ENCODE data around the gene NDUFA6.
A peak's percentile ranks its signal among the peaks of the same experiment; 100 is the strongest.
"Not testable (repeated sequence)": the region's sequence is repeated elsewhere in the genome, so short reads cannot be mapped to it uniquely, and the experiment has no call there.

The NDUFA6 gene

DNA sequence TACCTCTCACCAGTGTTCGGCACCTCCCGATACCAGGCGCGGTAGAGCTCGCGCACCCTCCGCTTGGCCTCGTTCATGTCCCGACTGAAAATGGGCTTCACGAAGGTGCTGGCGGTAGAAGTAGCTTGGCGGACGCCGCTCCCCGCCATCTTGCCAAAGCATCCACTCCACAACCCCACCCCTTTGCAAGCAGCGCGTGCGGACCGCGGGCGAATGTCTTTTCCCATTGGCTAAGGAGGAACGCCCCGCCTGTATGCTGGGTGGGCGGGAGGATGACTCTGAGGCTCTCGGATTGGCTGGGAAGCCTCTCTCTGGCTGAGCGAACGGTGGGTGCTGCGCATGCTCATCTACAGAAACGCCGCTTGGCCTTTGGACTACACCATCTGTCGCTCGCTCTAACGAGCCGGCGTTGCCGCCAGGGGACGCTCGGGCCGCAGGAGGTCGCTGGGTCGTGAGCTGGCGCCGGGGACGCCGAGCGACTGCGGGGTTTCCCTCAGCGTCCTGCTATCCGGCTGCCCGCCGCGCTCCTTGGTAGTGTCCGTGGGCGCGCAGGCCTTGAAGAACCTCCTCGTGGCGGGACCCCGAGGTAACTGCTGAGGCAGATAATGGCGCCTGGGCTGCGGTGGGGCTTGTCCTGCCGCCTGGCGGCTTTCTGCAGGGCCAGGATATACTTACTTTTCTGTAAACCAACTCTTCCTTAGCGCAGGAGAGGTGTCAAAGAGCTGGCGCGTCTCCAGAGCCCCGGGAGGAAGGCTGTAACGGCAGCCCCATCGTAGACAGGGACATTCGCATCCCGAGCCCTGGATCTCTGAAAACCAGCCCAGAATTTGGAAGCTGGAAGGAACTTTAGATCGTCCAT, at the start of gene NDUFA6:
TSS of gene NDUFA6 (minus strand) at position 177 of the 859 bp plus-strand sequence. CDS start at position 149, 28 bp downstream.
- peak; percentile 98 for DNase-seq

DNA sequence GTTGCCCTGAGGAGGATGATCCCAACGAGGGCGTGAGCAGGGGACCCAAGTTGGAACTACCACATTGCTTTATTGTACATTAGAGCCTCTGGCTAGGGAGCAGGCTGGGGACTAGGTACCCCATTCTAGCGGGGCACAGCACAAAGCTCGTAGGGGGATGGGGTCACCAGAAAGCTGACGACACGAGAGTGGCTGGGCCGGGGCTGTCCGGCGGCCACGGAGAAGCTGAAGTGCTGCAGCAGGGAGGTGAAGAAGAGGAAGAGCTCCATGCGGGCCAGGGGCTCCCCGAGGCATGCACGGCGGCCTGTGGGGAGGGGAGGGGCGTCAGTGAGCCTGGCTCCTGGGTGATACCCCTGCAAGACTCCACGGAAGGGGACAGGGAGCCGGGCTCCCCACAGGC, 49.6 kb upstream of the NDUFA6 start:
- DNase-seq: not testable (repeated sequence)

DNA sequence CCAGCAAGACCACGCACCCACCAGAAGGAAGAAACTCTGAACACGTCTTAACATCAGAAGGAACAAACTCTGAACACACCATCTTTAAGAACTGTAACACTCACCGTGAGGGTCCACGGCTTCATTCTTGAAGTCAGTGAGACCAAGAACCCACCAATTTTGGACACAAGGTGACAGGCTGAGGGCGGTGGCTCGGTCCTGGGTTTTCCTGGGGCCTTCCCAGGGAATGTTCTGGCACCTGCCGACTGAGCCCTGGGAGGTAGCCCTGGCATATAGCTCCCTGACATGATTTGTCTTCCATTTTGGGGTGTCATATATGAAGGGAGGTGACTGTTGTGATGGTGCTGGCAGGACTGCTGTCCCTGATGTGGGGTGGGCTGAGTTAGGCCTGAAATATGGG, 48.9 kb upstream of the NDUFA6 start:
- not testable (repeated sequence) for DNase-seq

DNA sequence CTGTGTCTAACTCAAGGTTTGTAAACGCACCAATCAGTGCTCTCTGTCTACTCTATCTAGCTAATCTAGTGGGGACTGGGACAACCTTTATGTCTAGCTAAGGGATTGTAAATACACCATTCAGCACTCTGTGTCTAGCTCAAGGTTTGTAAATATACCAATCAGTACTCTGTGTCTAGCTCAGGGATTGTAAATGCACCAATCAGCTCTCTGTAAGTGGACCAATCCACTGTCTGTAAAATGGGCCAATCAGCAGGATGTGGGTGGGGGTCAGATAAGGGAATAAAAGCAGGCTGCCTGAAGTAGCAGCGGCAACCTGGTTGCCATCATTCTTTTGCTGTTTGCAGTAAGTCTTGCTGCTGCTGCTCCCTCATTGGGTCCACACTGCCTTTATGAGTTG, 48.4 kb upstream of the NDUFA6 start:
- no peak for DNase-seq

DNA sequence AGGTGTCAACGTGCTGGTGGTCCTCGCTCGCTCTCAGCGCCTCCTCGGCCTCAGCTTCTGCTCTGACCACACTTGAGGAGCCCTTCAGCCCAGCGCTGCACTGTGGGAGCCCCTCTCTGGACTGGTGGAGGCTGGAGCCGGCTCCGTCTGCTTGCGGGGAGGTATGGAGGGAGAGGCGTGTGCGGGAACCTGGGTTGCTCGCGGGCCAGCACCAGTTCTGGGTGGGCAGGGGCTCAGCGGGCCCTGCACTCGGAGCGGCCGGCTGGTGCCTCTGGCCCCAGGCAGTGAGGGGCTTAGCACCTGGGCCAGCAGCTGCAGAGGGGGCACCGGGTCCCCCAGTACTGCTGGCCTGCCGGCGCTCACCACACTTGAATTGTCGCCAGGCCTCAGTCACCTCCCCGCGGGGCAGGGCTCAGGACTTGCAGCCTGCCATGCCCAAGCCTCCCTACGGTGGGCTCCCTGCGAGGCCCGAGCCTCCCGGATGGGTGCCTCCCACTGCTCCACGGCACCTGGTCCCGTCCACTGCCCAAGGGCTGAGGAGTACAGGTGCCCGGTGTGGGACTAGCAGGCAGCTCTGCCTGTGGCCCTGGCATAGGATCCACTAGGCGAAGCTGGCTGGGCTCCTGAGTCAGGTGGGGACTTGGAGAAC, 47.7 kb upstream of the NDUFA6 start:
- DNase-seq: no peak

DNA sequence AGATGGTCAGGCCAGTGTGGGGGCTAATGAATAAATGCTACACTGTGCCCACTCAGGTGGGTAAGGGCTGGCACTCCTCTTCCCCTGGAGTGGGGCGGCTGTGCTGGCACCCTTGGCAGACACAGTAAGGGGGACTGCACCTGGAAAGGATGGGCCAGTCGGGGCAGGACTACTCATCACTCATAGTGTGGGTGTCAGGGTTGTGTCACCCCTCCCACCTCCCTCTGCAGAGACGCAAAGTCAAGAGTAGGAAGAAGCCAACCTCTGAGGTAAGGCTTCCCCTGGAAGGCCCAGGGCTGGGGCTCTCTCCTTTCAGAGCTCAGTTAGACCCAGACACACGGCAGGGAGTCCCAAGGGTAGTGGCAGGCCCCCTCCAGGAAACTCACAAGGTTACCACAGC, 45.1 kb upstream of the NDUFA6 start:
- not testable (repeated sequence) for DNase-seq

DNA sequence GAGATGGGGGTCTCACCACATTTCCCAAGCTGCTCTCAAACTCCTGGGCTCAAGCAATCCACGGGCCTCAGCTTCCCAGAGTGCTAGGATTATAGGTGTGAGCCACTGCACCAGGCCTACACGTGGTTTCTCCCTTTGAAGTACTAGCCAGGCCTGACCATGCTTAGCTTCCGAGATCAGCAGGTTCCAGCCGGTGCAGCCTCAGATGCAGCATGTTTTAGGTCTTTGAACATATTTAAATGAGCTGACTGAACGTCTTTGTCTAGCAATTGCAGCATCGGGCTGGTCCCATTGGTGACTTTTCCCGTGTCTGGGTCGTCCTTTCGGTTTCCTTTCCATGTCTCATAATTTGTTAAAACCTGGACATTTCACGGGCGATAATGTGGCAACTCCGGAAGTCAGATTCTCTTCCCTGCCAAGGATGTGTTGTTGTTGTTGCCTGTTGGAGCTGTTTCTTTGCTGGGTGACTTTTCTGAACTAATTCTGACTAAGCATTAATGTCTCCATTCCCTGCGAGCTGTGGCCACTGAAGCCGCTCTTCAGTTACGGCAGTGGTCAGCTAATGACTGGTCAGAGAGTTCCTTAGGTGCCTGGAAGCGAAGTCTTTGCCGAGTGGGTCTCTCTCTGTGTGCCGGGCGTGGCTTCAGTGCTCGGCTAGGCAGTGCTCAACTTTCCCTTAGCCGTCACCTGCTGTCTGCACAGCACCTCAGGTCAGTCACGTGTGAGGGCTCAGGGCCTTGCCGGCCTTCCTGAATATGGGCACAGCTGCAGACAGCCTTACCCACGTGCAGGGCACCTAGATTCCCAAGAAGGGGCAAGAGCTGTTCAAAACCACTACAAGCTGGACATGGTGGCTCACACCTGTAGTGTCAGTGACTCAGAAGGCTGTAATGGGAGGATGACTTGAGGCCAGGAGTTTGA, 43.8 kb upstream of the NDUFA6 start:
- no peak for DNase-seq

DNA sequence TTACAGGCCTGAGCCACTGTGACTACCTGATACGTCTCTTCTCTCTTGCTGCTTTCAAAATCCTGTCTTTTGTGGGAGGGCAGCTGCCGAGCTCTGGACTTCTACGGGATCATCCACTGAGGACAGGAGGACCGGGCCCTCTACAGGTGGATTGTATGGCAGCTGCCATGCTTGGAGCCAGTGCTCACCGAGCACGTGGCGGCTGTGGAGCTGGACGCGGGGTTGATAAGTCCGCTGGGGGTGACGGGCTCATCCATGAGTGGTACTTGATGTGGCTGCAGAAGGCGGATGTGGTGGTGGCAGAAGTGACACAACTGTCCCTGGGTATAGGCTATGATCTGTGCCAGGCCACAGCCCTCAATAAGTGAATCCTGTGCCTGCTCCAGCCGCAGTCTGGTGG, 41.9 kb upstream of the NDUFA6 start:
- no peak for DNase-seq

DNA sequence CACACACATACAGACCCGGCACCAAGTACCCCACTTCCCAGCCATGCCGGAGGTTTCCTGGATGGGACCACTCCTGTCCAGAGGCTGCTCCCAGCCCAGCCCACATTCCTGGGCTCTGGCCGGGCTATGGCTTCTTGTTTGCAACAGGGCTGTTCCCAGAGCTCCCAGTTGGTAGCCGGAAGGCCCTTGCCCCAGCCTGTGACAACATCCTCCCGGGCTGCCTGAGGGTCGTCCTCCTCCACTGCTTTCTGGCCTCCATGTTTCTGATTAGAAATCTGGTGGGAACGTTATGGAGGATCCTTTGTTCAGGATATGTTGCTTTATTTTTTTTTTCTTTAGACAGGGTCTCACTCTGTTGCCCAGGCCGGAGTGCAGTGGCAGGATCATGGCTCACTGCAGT, 41.0 kb upstream of the NDUFA6 start:
- no peak for DNase-seq

DNA sequence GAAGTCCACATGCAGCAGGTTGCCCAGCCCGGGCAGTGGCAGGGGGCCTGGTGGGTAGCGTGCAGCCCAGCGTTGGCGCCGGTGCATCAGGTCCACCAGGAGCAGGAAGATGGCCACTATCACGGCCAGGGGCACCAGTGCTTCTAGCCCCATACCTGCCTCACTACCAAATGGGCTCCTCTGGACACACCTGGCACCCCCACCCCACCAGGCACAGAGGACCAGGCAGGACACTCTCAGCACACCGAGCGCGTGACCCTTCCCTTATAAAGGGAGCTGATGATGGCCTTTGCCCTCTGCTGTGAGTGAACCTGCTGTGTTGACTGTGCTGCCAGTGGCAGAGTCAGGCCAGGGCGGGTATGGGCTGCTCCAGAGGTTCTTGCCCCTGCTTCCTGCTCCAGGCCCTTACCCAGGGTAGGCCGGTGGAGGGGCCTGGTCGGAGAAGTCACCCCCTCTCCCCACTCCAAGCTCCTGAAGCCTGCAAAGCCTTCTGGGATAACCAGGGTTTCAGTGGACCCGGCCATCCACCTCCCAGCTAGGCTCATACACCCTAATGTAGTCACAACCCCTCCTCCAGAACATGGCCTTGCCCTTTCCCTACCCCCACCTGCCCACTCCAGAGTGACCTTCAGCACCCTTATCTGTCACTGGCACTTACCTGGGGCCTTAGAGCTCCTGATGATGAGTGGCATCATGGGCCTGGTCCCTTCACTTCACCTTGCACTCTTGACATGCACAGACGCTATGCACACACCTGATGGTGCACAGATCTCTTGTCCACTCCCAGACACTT, 40.3 kb upstream of the NDUFA6 start, which contains the start of gene CYP2D6:
TSS of gene CYP2D6 (minus strand) at position 172 of the 793 bp plus-strand sequence. CDS start at position 153, 19 bp downstream.
- not testable (repeated sequence) for DNase-seq

DNA sequence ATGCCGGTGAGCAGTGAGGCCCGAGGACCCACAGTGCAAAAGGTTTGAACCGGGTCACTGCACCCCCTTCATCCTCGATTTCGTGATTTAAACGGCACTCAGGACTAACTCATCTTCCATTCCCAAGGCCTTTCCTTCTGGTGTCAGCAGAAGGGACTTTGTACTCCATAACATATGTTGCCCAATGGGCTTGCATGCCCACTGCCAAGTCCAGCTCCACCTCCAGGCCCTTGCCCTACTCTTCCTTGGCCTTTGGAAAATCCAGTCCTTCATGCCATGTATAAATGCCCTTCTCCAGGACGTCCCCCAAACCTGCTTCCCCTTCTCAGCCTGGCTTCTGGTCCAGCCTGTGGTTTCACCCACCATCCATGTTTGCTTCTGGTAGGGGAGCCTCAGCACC, 39.6 kb upstream of the NDUFA6 start:
- not testable (repeated sequence) for DNase-seq

DNA sequence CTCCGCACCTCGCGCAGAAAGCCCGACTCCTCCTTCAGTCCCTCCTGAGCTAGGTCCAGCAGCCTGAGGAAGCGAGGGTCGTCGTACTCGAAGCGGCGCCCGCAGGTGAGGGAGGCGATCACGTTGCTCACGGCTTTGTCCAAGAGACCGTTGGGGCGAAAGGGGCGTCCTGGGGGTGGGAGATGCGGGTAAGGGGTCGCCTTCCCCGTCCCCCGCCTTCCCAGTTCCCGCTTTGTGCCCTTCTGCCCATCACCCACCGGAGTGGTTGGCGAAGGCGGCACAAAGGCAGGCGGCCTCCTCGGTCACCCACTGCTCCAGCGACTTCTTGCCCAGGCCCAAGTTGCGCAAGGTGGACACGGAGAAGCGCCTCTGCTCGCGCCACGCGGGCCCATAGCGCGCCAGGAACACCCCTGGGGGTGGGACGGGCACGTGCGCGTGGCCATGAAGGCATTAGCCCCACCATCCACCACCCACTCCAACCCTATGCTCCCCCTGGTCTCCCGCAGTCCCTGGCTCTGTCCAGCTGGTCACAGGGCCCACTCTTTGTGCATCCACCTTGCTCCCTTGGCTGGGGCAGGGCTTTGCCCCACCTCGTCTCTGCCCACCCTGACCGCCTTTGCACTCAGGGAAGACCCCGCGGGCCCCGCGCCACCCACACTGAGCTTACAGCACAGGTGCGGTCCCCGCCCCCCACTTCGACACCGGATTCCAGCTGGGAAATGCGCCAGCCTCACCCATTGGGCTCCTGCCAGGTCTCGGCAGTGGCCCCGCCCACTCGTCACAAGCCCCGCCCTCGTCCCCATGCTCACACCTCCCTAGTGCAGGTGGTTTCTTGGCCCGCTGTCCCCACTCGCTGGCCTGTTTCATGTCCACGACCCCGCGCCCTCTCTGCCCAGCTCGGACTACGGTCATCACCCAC, 38.5 kb upstream of the NDUFA6 start:
- DNase-seq: not testable (repeated sequence)

DNA sequence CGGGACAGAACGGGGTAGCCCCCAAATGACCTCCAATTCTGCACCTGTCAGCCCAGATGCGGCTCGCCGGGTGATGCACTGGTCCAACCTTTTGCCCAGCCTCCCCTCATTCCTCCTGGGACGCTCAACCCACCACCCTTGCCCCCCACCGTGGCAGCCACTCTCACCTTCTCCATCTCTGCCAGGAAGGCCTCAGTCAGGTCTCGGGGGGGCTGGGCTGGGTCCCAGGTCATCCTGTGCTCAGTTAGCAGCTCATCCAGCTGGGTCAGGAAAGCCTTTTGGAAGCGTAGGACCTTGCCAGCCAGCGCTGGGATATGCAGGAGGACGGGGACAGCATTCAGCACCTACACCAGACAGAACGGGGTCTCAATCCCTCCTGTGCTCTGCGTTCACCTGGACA, 37.4 kb upstream of the NDUFA6 start:
- DNase-seq: not testable (repeated sequence)

DNA sequence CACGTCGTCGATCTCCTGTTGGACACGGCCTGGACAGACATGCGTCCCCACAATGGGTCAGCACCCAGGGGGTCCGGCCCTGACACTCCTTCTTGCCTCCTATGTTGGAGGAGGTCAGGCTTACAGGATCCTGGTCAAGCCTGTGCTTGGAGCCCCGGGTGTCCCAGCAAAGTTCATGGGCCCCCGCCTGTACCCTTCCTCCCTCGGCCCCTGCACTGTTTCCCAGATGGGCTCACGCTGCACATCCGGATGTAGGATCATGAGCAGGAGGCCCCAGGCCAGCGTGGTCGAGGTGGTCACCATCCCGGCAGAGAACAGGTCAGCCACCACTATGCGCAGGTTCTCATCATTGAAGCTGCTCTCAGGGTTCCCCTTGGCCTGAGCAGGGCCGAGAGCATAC, 37.0 kb upstream of the NDUFA6 start:
- no peak for DNase-seq

DNA sequence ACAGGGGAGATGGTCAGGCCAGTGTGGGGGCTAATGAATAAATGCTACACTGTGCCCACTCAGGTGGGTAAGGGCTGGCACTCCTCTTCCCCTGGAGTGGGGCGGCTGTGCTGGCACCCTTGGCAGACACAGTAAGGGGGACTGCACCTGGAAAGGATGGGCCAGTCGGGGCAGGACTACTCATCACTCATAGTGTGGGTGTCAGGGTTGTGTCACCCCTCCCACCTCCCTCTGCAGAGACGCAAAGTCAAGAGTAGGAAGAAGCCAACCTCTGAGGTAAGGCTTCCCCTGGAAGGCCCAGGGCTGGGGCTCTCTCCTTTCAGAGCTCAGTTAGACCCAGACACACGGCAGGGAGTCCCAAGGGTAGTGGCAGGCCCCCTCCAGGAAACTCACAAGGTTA, 33.0 kb upstream of the NDUFA6 start:
- not testable (repeated sequence) for DNase-seq

DNA sequence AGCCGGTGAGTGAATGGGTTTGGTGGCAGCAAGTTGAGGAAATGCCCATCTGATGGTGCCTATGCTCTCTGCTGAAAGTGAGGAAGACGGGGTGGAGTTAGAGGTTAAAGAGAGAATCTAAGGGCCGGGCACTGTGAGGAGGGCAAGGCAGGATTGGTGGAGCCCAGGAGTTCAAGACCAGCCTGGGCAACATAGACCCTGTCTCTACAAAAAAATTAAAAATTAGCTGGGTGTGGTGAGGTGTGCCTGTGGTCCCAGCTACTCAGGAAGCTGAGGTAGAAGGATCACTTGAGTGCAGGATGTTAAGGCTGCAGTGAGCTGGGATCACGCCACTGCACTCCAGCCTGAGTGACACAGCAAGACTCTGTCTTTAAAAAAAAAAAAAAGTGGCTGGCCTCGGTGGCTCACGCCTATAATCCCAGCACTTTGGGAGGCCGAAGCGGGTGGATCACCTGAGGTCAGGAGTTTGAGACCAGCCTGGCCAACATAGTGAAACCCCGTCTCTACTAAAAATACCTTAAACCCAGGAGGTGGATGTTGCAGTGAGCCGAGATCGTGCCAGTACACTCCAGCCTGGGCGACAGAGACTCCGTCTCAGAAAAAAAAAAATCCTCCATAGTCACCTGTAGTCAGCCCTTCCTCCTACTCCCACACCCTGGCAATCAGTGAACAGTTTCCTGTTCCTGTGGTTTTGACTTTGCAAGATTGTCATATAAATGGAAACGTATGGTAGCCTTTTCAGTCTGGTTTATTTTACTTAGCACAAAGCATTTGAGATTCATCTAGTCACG, 29.9 kb upstream of the NDUFA6 start:
- DNase-seq: peak; percentile 43

DNA sequence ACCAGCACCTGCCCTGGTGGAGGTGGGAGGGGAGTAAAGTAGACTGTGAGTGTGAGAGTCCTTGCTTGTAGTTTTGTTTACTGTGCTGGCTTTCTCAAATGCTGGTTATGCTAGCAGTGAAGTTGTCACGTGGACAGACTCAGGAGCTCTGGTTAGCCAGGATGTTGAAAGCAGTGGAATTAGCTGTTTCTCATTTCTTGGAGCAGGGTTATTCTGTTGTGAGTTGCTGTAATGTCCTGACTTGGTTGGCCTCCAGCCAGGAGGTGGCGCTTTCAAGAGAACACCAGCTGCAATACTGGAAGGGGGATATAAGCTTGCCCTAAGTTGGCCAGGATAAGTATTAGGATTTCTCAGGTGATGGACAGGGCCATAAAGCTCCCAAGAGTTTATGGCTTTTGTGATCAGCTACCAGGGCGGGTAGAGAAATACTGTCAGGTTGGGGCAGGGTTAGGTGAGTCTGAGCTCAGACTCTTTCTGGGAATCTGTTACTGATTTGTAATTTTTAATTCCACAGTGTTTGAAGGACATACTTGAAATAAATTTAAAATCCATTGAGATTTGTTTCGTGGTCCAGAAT, 26.4 kb upstream of the NDUFA6 start:
- DNase-seq: no peak

DNA sequence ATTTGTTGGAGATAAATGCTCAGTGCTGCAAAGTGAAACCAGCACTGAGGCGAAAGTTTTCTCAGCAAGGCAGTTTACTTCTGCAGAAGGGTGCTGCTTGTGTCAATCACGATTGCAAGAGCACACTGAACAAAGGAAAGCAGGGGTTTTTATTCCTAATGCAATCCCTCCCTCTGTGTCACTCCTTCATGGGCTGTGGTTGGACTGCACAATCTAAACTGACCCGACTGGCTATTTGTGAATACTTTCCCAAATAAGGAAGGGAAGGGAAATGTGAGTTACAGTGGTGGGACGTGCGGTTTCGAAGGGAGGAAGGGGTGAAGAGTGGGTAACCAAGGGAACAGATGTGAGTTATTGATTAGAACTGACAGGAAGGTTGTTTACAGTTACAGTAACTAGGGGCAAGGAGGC, 24.9 kb upstream of the NDUFA6 start:
- DNase-seq: not testable (repeated sequence)

DNA sequence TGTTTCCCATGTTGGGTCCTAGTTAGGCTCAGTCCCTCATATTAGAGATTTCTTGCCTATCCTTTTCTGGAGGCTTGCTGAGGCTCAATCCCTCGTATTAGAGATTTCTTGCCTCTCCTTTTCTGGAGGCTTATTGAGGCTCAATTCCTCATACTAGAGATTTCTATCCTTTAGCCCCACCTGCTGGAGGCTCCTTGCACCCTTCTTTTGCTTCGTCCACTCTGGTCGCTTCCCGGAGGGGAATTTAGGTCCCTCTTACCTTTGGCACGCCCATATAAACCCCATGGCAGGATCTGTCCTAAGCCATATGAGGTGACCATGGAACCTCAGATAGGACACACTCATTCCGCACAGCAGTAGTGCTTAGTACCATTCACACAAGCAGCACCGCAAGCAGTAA, 24.1 kb upstream of the NDUFA6 start:
- DNase-seq: no peak

DNA sequence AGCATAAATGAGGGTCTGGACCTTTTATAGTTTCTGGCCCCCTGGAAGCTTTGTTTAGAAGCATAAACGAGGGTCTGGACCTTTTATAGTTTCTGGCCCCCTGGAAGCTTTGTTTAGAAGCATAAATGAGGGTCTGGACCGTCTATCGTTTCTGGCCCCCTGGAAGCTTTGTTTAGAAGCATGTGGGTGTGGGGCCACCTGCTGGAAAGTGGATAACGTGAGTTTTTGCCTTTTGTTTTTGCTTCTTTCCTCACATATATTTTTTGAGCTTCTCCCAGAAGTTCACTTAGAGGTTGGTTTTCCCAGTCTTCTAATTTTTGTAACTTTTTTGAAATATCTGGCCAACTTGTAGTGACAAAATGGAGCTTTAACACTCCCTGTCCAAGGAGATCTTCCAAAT, 22.2 kb upstream of the NDUFA6 start:
- DNase-seq: not testable (repeated sequence)
